Uterus (tissue), 4 donors: ENCODE data around the gene FADD. TPM values are rescaled to one million over a fixed set of nuclear protein-coding genes. Genes with fewer than 3 reads are reported as not detected.

Experiments
- DNase-seq, 2 donors: peaks; one replicate each; pipeline ENCODE4 v3.0.0-alpha.2; 2019 to 2020
- H3K27ac ChIP-seq, 2 donors: fragments of 200-600 bp; sonication (generic); 1 replicate in 1 of 2; 2 replicates in 1 of 2; pipeline ENCODE4 v1.5.1; 2016 to 2018
- H3K27me3 ChIP-seq, 2 donors: fragments of 200-600 bp; sonication (generic); one replicate each; pipeline ENCODE4 v1.5.1; 2018 to 2019; ENCODE audit warnings: control low read depth in 1 of 2
- H3K36me3 ChIP-seq, 2 donors: fragments of 200-600 bp; sonication (generic); one replicate each; pipeline ENCODE4 v1.5.1; 2019; ENCODE audit warnings: control low read depth in 1 of 2
- H3K4me1 ChIP-seq, 2 donors: fragments of 200-600 bp; sonication (generic); one replicate each; pipeline ENCODE4 v1.5.1; 2018 to 2019; ENCODE audit warnings: control low read depth in 1 of 2
- H3K4me3 ChIP-seq, 2 donors: fragments of 200-600 bp; sonication (generic); 1 replicate in 1 of 2; 2 replicates in 1 of 2; pipeline ENCODE4 v1.5.1; 2018 to 2019; ENCODE audit warnings: mild to moderate bottlenecking in 1 of 2
- H3K9me3 ChIP-seq, 2 donors: fragments of 200-600 bp; sonication (generic); one replicate each; pipeline ENCODE4 v1.5.1; 2019; ENCODE audit warnings: control low read depth in 1 of 2
- CTCF ChIP-seq, 4 experiments: fragments of 200-600 bp in 2 of 4; fragments of 450-650 bp in 2 of 4; sonication (generic) in 2 of 4; IDR thresholded peaks; one replicate each; pipeline ENCODE4 v1.5.1; 2016 to 2019; ENCODE audit warnings: antibody characterized with exemption in 4 of 4, mild to moderate bottlenecking in 2 of 4, moderate library complexity in 1 of 4
- POLR2A ChIP-seq, 2 donors: fragments of 450-650 bp; IDR thresholded peaks; one replicate each; pipeline ENCODE4 v1.6.1; 2016; ENCODE audit warnings: antibody characterized with exemption in 2 of 2, mild to moderate bottlenecking in 1 of 2, moderate library complexity in 1 of 2
- intact Hi-C: fragments of 100-400 bp; cut with DNase I; formaldehyde crosslinking; loops from one replicate; pipeline ENCODE4 v1.15.1; 2023; ENCODE audit warnings: low total_unique reads
- total RNA-seq, 4 donors: library from RNA; depleted of rRNA in 3 of 4; stranded (reverse); fragments of >200 nt in 3 of 4; gene quantifications; one replicate each; pipeline versions ENCODE4 v1.1.0 to v1.2.4, GENCODE V29; 2014 to 2023
- donor health status: DM: yes; HTN: yes; CAD: no.

FADD gene
- total RNA-seq, 4 donors from 2014 or later, result 11.5 to 34.6 (median 19.2) TPM

GRCh38 chr11:70244698-70245097 lies 41.6 kb downstream of the FADD start:
- H3K9me3 ChIP-seq, result no peaks in the 10 kb centered on the region
- no peak for TF ChIP-seq POLR2A (IDR thresholded peaks at IDR 0.05)
- TF ChIP-seq CTCF (IDR thresholded peaks at IDR 0.05), result no peak
- no peaks in the 10 kb centered on the region for H3K27me3 ChIP-seq
- intact Hi-C loops, result no loop called here
- H3K4me1 ChIP-seq, result no peaks in the 10 kb centered on the region
- DNase-seq, result peak in 1 of 2 donors; percentile 30
- no peak overlapping the region for H3K4me3 ChIP-seq
- no peaks in the 10 kb centered on the region for H3K36me3 ChIP-seq
- H3K27ac ChIP-seq, result no peak overlapping the region

- TF ChIP-seq CTCF (IDR thresholded peaks at IDR 0.05) (no peak), POLR2A (IDR thresholded peaks at IDR 0.05) (no peak)
- DNase-seq, result no peak
- H3K4me1 ChIP-seq, result no peaks in the 10 kb centered on the region
- H3K4me3 ChIP-seq, result no peak overlapping the region
- intact Hi-C loops, result no loop called here
- H3K9me3 ChIP-seq, result no peaks in the 10 kb centered on the region
- no peak overlapping the region for H3K27ac ChIP-seq
- no peaks in the 10 kb centered on the region for H3K36me3 ChIP-seq
- H3K27me3 ChIP-seq, result no peaks in the 10 kb centered on the region
Observed at GRCh38 chr11:70246196-70246595, 43.1 kb downstream of the FADD start.

- no peaks in the 10 kb centered on the region for H3K36me3 ChIP-seq
- intact Hi-C loops, result no loop called here
- TF ChIP-seq POLR2A (IDR thresholded peaks at IDR 0.05) (no peak), CTCF (IDR thresholded peaks at IDR 0.05) (no peak)
- no peaks in the 10 kb centered on the region for H3K4me1 ChIP-seq
- H3K27me3 ChIP-seq, result no peaks in the 10 kb centered on the region
- no peak for DNase-seq
- H3K9me3 ChIP-seq, result no peaks in the 10 kb centered on the region
- H3K4me3 ChIP-seq, result no peak overlapping the region
- H3K27ac ChIP-seq, result no peak overlapping the region
Observed at GRCh38 chr11:70247042-70247709, 44.1 kb downstream of the FADD start.

GRCh38 chr11:70247710-70248072 lies 44.6 kb downstream of the FADD start:
- no peak for DNase-seq
- H3K4me3 ChIP-seq, result no peak overlapping the region
- H3K27me3 ChIP-seq, result no peaks in the 10 kb centered on the region
- H3K27ac ChIP-seq, result no peak overlapping the region
- H3K36me3 ChIP-seq, result no peaks in the 10 kb centered on the region
- no peaks in the 10 kb centered on the region for H3K9me3 ChIP-seq
- no peak for TF ChIP-seq POLR2A (IDR thresholded peaks at IDR 0.05)
- TF ChIP-seq CTCF (IDR thresholded peaks at IDR 0.05), result no peak
- no peaks in the 10 kb centered on the region for H3K4me1 ChIP-seq
- intact Hi-C loops, result no loop called here

GRCh38 chr11:70250876-70251658 lies 48.0 kb downstream of the FADD start:
- H3K36me3 ChIP-seq, result no peaks in the 10 kb centered on the region
- TF ChIP-seq CTCF (IDR thresholded peaks at IDR 0.05) (no peak), POLR2A (IDR thresholded peaks at IDR 0.05) (no peak)
- H3K4me1 ChIP-seq, result no peaks in the 10 kb centered on the region
- H3K4me3 ChIP-seq, result no peak overlapping the region
- intact Hi-C loops, result no loop called here
- no peak for DNase-seq
- no peak overlapping the region for H3K27ac ChIP-seq
- no peaks in the 10 kb centered on the region for H3K9me3 ChIP-seq
- H3K27me3 ChIP-seq, result no peaks in the 10 kb centered on the region
